ENCODE results near the gene GBP7.
"Not testable (repeated sequence)": the region's sequence is repeated elsewhere in the genome, so short reads cannot be mapped to it uniquely, and the experiment has no call there.

Gene GBP7

DNA sequence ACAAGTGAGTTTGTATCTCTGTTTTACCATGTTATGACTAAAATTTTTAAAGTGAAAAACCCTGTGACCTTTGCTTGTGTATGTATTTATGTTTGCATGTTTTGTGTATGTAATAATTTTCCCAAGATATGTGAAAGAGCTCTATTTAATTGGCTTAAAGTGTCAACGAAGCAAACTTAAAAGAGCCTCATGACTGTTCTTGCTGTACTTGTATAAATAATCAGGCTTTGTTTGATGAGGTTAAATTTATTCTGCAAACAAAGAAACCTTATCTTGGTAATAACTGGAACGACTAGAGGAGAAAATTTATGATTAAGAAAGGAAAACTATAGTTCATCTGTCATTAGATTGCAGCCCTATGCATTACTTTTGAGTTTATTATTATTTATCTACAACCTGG, 6.6 kb downstream of the GBP7 start:
- DNase-seq: no peak

DNA sequence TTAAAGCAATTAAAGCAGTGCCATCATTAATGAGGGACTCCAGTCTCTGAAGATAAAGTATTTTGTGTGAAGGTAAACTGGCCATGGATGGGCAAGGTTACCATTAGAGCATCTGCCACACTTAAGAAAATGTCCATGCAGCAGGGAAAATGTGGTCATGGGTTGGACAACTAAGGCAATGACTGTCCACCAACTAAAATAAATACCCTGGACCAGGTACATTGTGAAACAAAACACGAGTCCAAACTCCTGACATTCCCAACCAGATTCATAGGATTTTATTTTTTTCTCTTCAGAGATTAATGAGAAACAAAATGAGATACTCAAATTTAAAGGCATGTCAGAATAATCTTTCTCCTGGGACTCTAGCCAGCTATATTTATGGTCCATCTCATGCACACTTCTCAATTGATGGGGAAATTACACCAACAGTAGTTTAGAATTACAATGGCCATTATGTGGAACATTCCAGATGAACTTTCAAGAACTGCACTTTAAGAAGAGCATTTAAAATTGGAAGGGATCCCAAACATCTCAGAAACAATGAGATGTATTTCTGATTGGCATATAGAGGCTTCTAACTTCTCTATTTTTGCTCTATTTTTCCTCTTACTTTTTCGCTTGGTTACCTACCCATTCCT, 8.1 kb downstream of the GBP7 start:
- DNase-seq: no peak

DNA sequence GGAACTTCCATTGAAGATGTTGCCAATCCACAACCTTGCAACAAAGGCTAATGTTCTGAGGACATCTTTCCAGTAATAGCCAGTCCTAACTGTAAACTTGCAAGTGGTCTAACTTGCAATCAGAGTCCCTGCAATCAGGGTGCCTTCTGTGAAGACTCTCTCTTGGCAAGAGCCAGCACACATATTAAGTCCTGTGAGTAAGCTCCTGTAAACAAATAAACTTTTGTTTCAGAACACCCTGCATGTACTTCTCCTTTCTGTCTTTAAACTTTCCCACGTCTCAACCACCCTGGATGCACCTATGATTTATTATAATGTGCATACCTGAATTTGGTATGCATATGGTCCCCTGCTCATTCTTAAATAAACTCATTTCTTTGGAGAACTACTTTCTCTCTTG, 9.1 kb downstream of the GBP7 start:
- DNase-seq: no peak

DNA sequence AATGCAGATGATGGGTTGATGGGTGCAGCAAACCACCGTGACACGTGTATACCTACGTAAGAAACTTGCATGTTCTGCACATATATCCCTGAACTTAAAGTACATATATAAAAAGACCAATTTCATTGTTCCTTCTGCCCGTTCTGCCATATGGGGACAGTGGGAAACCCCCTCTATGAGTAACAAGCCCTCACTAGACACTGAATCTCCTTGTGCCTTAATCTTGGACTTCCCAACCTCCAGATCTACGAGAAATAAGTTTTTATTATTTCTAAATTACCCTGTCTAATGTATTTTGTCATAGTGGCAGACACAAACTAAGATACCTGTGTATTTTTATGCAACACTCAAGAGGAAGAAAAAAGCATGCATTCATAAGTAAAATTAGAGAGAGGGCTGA, 10.0 kb downstream of the GBP7 start:
- no peak for DNase-seq

DNA sequence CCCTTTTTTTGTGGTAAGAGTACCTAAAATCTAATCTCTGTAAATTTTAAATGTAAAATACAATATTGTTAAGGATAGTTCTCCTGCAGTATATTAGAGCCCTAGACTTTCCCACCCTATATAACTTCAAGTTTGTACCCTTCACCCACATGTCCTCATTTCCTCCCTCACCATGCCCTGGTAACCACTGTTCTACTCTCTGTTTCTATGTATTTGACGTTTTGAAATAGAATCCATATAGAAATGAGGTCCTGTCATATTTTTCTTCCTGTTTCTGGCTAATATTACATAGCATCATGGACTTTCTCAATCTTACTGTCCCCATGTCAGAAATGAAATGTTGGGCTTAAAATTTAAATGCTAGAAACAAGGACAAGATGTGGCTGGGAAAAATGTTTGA, 24.8 kb downstream of the GBP7 start:
- DNase-seq: no peak

DNA sequence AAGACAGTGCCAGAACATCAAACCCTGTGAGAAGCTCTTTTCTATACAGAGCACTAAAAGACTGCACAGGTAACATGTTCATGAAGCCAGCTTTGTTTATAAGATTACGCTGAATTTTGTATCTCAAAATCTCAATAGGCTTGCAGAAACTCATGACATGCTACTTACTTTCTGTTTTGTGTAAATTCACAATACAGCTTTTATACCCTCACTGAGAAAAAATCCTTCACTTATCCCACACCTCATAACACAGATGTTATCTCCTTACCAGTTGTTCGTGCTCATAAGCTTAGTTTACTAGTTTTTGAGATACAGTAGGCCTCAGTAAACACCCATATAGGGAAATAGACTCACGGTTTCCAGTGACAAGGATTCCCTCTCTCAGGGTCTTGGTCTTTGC, 25.8 kb downstream of the GBP7 start:
- no peak for DNase-seq

- DNase-seq: no peak
Observed at GRCh38 chr1:89149229-89149628, 26.6 kb downstream of the GBP7 start.

DNA sequence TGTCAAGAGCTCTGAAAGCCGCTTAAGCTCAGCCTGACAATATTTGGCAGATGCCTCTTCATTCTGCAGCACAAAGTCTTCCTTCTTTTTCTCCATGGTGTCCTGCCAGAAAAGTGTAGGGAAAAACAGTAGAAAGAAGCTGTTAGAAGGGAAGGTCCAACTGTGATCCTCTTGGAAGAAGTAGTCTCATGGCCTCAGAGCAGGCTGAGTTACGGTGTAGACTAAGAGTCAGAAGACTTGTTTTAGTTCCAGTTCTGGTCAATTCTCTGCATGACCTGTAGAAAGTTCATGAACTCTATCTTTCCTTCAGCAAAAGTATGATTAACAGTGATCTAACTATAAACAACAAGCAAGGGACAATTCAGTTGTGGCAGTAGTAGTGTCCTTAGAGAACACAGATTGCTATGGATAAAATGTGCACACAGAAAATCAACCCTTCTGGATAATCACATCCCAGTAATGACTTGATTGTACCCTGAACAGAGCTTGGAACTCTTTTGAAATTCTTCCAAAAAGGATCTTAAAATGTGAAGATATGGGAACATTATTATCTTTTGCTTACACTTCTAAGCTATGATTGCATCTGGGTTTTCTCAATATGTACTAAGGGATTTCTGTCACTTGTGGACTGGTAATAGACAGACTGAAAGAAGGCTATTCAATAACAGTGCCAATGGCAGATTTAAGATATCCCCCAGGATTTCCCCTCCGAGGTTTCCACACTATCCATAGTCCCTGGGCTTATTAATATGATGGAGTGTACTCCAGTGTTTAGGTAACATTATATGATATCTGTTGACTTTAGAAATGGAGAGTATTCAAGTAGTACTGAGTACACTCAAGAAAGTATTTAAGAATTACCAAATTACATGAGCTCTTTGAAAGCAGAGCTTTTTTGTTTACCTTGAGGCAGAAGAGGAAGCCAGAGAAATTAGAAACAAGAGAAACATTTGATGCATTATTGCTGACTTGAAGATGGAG, 27.8 kb downstream of the GBP7 start:
- no peak for DNase-seq

- DNase-seq: no peak
Observed at GRCh38 chr1:89146721-89147120, 29.1 kb downstream of the GBP7 start.

GRCh38 chr1:89143484-89143883, 32.3 kb downstream of the GBP7 start:
- DNase-seq: no peak

GRCh38 chr1:89142160-89142559, 33.6 kb downstream of the GBP7 start:
- no peak for DNase-seq

DNA sequence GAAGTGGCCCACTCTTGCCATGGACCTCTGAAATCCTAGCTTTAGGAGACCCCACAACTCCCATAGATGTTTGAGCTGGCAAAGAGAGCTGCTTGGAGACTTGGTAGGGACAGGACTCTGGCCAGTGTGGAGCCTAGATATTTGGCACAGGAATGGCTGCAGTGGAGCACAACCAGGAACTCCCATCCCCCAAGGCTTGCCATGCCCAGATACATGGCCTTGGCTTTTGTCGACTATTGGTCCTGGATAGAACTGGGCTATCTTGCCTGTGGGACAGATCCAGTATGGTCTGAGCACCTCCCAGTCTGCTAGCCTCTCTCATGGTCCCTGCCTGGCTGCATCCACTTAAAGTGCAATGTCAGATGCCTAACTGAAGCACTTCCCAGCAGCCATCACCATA, 42.1 kb downstream of the GBP7 start:
- no peak for DNase-seq

GRCh38 chr1:89130716-89131115, 45.1 kb downstream of the GBP7 start:
- DNase-seq: no peak

DNA sequence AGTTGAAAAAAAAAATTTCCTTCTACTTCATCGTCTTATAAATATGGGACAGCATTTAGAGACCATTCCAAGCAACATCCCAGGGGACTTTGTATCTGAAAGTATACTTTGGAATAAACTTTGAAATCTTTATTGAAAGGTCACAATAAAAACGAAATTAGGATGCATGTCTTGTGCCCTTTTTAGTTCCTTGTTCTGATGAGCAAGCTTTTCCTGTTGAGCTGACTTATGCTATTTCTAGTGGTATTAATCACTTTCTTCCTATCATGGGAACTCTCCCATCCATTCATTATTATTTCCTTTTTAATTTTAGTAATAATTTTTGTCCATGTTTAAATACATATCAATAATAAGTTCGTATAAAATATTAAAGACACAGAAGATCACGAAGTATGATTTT, 45.9 kb downstream of the GBP7 start:
- DNase-seq: no peak

- not testable (repeated sequence) for DNase-seq
Observed at GRCh38 chr1:89128003-89128458, 47.8 kb downstream of the GBP7 start.

GRCh38 chr1:89126602-89127565, 48.9 kb downstream of the GBP7 start:
- DNase-seq: not testable (repeated sequence)

- no peak for DNase-seq
Observed at GRCh38 chr1:89125913-89126580, 49.8 kb downstream of the GBP7 start, which contains the start of gene GBP2. Gene GBP2, minus strand, starts transcription at chr1:89126114. Its CDS starts 4,148 bp downstream, at chr1:89121966.

DNA sequence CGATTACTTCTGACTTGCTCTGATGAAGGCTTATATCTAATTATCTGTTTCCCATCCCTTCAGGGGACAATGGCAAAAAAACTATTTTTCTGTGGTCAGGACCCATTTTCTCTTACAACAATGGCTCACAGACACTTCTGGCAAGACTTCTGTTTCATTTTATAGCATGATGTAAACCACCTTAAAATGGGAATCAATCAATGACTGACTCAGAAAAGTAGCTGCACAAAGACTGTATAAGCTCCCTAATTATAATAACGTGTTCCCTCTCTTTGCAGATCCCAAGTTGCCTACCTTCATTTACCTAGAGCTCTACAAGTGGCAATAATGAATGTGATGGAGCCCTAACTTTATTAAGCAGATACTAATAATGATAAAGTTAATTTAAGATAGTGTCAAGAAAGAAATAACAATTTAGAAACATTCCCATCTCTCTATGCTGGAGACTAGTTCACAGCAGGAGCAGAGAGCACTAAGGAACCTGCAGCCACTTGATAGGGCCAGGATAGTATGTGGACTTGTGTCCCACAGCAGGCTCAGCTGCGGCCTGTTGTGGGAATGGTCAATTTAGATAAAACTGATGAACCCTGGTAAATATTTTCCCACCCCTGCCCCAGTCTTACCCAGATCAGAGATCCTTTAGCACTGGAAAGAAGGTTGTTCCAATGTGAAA, 50.4 kb downstream of the GBP7 start:
- no peak for DNase-seq

DNA sequence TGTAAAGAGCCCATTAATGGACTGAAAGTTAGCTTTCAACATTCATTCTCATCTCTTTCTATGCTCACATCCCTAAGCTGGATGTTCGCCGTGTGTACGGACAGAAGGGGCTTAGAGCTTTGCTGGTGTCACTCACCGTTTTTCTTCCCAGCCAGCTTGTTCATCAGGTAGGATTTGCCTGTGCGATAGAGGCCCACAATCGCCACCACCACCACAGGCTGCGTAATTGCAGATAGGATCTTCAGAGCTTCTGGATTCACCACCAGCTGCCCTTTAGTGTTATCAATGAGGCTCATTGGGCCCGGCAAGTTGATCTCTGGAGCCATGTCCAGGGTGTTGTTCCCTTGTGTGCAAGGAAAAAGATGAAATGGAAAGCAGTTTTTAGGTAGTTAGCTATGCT, 54.2 kb downstream of the GBP7 start:
- DNase-seq: no peak

DNA sequence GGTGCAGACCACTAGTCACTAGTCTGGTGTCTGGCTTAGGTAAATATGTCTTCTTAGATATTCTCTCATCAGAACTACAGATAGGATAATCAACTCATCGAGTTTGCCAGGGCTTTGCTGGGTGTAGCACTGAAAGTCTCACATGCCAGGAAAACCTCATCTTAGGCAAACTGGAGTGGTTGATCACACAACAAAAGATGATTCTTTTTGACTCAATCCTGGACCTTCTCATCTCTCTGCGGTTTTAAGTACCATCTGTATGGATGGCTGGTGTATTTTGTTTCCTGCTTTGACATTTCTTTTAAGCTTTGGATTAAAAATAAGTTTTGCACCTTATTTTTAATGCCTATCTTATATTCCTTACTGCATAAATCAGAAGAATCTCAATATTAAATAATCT, 61.1 kb downstream of the GBP7 start:
- no peak for DNase-seq

DNA sequence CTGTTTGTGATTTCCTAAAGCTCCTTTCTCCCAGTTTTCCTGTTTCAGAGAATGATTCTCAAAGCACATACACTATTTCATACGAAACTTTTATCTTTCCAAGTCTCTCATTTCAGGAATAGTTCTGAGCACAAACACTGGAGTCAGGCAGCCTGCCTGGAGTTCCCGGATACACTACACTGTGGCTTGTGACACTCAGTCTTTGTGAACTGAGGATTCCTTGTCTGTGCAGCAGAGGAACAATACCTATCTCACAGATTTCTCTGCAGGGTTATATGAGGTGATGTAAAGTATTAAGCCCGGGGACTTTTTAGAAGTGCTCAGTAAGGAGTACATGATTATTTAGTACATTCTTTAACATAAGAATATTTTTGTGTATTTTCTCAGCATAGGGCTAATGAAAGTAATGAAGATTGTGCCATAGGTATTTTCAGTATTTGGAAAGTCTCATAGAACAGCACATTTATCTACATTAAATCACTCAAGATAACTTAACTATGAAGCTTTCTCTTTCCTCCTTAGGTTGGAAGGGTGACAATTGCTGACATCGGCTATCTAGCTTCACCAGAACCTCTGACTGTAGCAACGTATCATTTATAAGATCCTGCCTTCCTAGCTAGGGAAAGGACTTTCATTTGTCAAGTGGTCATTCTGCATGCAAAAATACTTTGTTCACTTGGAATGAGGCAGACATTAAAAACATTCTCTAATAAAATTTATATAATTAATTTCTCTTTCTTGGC, 62.8 kb downstream of the GBP7 start:
- DNase-seq: no peak
